Measurements from ENCODE around the gene VAC14.

GRCh38 chr16:70756071-70756470 lies 44.9 kb downstream of the VAC14 start:
- TF ChIP-seq POLR2A (IDR thresholded peaks at IDR 0.05; ENCODE audit: low read depth, low read length) (no peak), POLR2AphosphoS5 (IDR thresholded peaks at IDR 0.05; ENCODE audit: low read depth, low read length) (no peak)
